NCI-H187 (cell line): ENCODE results near the gene GRIK2.

Experiments used
- DNase-seq, 2 experiments: peaks; one replicate each; lab custom pipeline; 2025; lab: John Stamatoyannopoulos, UW

Gene GRIK2

GRCh38 chr6:101716810-101717209 lies 323.3 kb downstream of the GRIK2 start:
- no peak for DNase-seq

GRCh38 chr6:101719521-101719920 lies 326.0 kb downstream of the GRIK2 start:
- DNase-seq: no peak

- no peak for DNase-seq
Measured at GRCh38 chr6:101722471-101722870, 329.0 kb downstream of the GRIK2 start.

- no peak for DNase-seq
Measured at GRCh38 chr6:101722991-101723579, 329.6 kb downstream of the GRIK2 start.

DNA sequence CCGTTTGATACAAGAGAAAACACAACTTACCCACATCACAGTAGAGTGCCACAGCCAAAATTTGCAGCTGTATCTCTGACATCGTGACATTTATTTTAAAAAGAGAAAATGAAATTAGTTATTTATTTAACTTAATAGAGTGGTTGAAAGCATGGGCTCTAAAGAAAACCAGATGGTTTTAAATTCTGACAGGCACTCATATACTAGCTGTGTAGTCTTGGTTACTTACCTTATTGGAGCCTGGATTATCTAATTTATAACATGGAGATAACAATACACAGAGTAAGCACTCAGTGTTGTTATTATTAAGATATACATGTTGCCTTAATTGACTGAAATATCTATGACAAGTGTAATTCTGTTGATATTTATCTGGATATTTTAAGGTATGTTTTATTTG lies 334.9 kb downstream of the GRIK2 start:
- no peak for DNase-seq

- no peak for DNase-seq
Measured at GRCh38 chr6:101728956-101729355, 335.4 kb downstream of the GRIK2 start.

DNA sequence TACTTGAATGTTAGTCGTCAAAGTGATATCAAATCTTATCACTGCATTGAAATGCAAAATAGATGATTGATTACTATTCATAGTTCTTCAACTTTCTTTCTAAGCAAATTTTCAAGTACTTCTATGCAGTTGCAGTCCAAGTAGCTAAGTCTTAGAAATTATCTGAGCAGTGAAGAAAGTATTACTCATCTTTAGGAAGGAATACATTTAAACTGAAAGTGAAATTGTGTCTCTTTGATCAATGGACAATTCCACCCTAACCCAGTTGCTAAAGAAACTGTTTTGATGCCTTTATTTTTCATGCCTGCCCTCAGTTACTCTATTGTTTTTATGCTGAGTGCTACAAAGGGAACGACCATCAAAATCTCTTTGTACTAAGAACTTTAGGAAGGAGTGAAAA lies 337.4 kb downstream of the GRIK2 start:
- no peak for DNase-seq

GRCh38 chr6:101733899-101734298 lies 340.4 kb downstream of the GRIK2 start:
- no peak for DNase-seq

DNA sequence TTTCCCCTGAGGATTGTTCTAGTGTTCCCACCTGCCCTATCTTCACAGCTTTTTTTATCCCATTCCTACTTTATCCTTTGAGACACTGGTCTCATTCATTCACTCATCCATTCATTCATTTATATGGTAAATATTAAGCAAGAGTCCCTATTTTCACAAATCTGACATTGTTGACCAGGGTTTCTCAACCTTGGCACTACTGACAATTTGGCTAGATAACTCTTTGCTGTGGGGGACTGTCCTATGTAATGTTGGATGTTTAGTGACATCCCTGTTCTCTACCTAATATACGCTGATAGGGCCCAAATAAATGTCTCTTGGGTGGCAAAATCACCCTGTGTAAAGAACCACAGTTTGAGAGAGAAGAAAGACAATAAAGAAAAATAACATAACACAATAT lies 345.0 kb downstream of the GRIK2 start:
- no peak for DNase-seq

- DNase-seq: no peak
Measured at GRCh38 chr6:101740631-101741030, 347.1 kb downstream of the GRIK2 start.

DNA sequence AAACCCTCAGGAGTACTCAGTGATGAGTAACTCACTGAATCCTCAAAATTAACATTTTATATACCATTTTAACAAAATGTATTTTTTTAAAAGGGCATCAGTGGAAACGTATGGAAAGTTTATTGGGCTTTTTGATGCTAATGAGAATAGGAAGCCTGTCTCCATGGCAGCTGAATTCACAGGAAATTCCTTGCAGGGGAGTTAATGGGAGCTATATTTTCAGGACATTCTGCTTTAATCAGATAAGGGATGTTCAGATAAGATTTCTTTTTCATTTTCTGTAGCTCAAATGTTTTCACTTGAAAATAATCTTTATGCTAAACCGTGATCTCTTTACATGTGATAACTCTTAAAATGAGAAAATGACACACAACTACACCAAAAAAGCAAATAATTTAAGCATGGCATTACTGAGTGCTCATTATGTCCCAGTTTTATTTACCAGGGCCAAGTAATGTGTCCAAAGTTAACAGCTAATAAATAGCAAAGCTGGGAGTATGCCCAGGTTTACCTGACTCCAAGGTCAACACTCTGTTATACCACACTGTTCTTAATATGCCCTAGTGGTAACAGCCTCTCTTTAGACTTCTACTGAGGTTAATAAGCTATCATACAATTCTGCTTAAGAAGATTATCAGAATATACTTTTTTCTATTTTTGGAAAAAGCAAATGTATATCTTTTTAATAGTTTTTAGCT lies 348.1 kb downstream of the GRIK2 start:
- no peak for DNase-seq

- no peak for DNase-seq
Measured at GRCh38 chr6:101747160-101747559, 353.7 kb downstream of the GRIK2 start.

- DNase-seq: no peak
Measured at GRCh38 chr6:101747716-101748115, 354.2 kb downstream of the GRIK2 start.

DNA sequence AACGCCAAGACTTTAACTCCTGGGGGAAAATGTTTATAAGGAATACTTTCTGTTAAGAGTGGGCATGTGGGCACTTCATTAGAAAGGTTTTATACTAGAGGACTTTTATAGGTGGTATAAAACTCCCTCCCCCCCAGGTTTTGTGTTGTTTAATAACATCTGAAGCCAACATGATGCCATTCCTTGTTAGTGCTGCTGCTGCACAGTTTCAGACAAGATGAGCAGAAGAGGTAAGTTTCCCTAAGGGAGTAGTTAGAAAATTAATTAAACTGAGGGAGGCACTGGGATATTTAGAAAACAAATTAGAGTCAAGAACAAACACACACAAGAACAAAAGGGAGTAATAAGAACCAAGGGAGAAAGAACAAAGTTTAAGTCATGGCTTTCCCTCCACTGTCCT lies 362.4 kb downstream of the GRIK2 start:
- DNase-seq: no peak

DNA sequence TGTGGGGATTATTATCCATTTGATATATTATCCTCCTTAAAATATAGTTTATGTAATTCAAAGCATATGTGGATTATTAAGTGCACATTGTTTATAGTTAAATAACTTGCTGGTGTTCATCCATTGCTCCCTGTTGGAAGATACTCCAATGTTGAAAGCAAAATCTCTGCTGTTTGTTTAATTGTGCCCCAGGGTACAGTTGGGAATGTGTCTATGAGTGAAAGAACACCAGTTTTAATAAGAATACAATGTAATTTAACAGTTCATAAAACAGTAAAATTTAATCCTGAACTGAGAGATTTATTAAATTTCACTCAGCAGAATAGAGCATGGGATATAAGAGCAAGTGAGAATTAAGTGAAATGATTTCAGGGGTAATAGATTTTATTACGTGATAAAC lies 364.9 kb downstream of the GRIK2 start:
- no peak for DNase-seq

DNA sequence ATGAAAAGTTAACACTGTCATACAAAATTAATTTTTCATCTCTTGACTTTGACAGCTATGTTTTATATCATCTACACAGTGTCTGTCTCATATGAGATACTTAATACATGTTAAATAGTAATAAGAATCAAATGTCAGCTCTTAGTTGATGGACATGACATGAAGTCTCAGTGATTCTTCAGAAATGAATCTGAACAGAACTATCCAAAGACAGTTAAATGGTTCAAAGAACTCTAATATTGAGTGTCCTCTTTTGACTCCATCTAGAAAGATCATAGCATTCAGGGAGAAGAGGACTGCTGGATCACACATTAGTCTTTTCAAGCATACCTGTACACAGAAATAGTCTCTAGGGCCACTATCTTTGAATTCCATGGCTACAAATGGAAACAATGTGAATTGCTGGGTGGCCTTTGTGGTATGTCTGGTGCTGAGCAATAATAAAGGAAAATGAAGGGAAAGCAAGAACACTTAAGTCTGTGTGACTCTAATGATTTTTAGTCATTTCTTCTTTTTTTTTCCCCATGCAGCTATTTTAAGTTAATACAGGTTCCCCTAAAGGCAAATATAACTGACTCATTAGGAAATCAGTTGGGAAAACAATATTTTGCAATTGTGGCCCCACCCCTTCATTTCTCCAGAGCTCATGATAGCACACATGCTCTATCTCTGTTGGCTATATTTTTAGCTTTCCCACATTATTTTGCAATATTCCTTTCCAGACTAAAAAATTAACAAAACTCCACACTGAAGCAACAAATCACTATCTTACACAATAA lies 367.5 kb downstream of the GRIK2 start:
- DNase-seq: no peak

GRCh38 chr6:101762851-101763250 lies 369.3 kb downstream of the GRIK2 start:
- no peak for DNase-seq

DNA sequence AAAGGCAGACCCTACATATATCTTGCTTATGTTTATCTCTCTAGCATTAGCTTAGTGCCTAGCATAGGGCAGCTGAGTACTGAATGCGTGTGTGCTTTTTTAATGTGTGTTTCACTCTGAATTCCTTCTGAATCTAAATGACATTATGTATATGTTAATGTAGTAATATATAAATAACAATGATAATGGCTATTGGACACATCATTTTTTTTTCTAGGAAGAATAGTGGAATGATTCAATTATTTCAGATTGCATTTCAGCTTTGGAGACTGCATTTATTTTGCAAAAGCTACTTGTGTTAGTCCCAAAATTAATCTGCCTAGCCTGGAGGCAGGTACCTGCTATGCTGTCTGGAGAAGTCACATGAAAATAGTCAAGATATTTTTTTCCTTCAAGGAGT lies 371.8 kb downstream of the GRIK2 start:
- DNase-seq: no peak

DNA sequence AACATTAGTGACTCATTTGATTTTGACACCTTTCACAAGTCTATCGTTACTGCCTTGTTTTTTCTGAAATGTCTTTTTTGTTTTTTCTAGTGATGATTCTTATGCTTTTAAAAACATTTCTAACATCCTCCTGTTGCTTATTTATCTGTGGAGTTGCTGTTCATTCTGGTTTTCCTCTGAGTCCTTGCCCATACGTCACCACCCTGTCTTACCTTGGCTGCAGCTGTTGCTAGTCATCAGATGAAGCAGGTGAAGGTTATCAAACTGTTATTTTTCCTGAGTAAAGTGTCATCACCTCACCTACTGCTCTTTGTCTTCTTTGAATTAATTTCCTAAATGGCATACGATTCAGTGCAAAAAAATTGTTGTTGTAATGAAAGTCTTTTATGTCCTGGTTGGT lies 376.6 kb downstream of the GRIK2 start:
- DNase-seq: no peak

- no peak for DNase-seq
Measured at GRCh38 chr6:101776919-101777350, 383.4 kb downstream of the GRIK2 start.

GRCh38 chr6:101777646-101778045 lies 384.1 kb downstream of the GRIK2 start:
- DNase-seq: no peak

DNA sequence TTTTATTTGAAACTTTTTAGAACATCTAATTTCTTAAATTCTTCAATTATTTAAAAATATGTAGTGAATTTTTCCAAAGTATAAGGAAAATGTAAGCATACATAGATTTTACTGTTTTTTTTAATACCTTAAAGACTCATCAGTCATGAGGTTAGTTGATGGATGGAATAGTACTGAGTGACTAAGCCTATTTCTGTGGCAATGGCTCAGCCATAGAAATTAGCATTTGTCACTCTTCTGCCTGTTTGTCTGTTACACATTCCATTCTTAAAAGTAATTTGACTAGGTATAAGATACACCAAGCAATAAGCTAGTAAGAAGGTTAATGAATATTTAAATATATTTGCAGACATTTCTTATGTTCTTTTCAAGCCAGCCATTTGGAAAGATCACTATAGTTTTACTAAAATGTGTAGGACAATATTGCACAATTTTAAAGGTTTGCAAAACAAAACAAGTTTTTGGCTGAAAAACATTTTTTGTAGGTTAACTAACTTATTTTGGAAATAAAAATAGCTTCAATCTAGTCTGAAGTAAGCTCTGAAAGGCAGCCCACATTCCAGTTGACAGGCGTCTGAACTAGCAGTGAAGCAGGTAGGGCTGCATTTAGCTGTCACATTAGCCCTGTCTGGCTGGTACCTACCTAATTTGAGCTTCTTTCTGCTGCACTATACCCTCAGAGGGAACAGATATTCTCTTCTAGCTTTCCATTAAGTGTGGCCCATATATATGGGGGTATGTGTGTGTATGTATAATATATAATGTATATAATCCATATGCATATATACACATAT lies 385.7 kb downstream of the GRIK2 start:
- no peak for DNase-seq
